Gastrocnemius medialis (tissue), 4 donors: ENCODE results near the gene EPHB2.

Experiments used
- CTCF ChIP-seq, 5 experiments: fragments of 450-650 bp in 3 of 5; fragments of 200-600 bp in 2 of 5; sonication (generic) in 2 of 5; IDR thresholded peaks in 4 of 5; conservative IDR thresholded peaks in 1 of 5; 1 replicate in 4 of 5; 2 replicates in 1 of 5; pipeline ENCODE4 v1.5.1; 2016 to 2019; ENCODE audit warnings: antibody characterized with exemption in 5 of 5, mild to moderate bottlenecking in 3 of 5, moderate library complexity in 3 of 5
- POLR2A ChIP-seq, 2 donors: fragments of 450-650 bp; IDR thresholded peaks; one replicate each; pipeline ENCODE4 v1.6.1; 2017; ENCODE audit warnings: antibody characterized with exemption in 2 of 2, mild to moderate bottlenecking in 2 of 2, moderate library complexity in 2 of 2

- no peak for TF ChIP-seq CTCF (IDR thresholded peaks at IDR 0.05 in 4 of 5, conservative IDR thresholded peaks at IDR 0.05 in 1 of 5)
- no peak for TF ChIP-seq POLR2A (IDR thresholded peaks at IDR 0.05)
Measured at GRCh38 chr1:22831729-22832413, 121.2 kb downstream of the EPHB2 start.
